ENCODE results near the gene ZNRF1.

- TF ChIP-seq POLR2A (IDR thresholded peaks at IDR 0.05; ENCODE audit: low read depth, low read length) (no peak), CEBPB (IDR thresholded peaks at IDR 0.05; ENCODE audit: low read depth, low read length) (no peak), CTCF (conservative IDR thresholded peaks at IDR 0.05; ENCODE audit: low read depth, low read length) (no peak), USF2 (IDR thresholded peaks at IDR 0.05; ENCODE audit: low read depth, low read length) (no peak), CHD1 (IDR thresholded peaks at IDR 0.05; ENCODE audit: low read depth, low read length) (no peak), MXI1 (IDR thresholded peaks at IDR 0.05; ENCODE audit: borderline replicate concordance, low read depth, low read length) (no peak), RAD21 (IDR thresholded peaks at IDR 0.05; ENCODE audit: low read length) (no peak), MAFK (IDR thresholded peaks at IDR 0.05; ENCODE audit: low read depth, low read length) (no peak)
Observed at GRCh38 chr16:75099738-75100602, 101.1 kb downstream of the ZNRF1 start.
